Kidney (tissue), 14 donors: ENCODE results near the gene FCER1A. TPM values are rescaled to one million over a fixed set of nuclear protein-coding genes. Genes with fewer than 3 reads are reported as not detected.

Source experiments
- DNase-seq, 5 donors: peaks; one replicate each; pipeline ENCODE4 v3.0.0-alpha.2; 2013 to 2020
- FAIRE-seq: peaks from 2 replicates; lab custom pipeline; 2012; peaks lifted over from hg19 to GRCh38; lab: Jason Lieb, UNC
- H3K27ac ChIP-seq, 2 donors: one replicate each; pipeline ENCODE4 v1.7.0; 2013; ENCODE audit warnings: low read depth in 2 of 2, low read length in 2 of 2, inconsistent platforms in 1 of 2
- H3K27me3 ChIP-seq: one replicate; pipeline ENCODE4 v1.7.1; 2013; ENCODE audit warnings: low read length, inconsistent platforms; ENCODE audit not compliant: control insufficient read depth, insufficient read depth
- H3K36me3 ChIP-seq, 3 donors: one replicate each; pipeline versions ENCODE4 v1.7.0 to v1.7.1; 2013; ENCODE audit warnings: low read length in 3 of 3, control low read depth in 1 of 3, inconsistent platforms in 1 of 3; ENCODE audit not compliant: insufficient read depth in 3 of 3, control insufficient read depth in 2 of 3
- H3K4me1 ChIP-seq, 3 donors: one replicate each; pipeline versions ENCODE4 v1.7.0 to v1.7.1; 2013; ENCODE audit warnings: low read length in 3 of 3, inconsistent platforms in 1 of 3, low read depth in 1 of 3; ENCODE audit not compliant: control insufficient read depth in 2 of 3, insufficient read depth in 2 of 3
- H3K4me3 ChIP-seq, 3 donors: one replicate each; pipeline versions ENCODE4 v1.7.0 to v1.8.1; 2013; ENCODE audit warnings: low read length in 3 of 3, control low read depth in 1 of 3, inconsistent platforms in 1 of 3
- H3K9ac ChIP-seq, 3 donors: one replicate each; pipeline versions ENCODE4 v1.7.0 to v1.7.1; 2013; ENCODE audit warnings: low read length in 3 of 3, control low read depth in 1 of 3, inconsistent platforms in 1 of 3
- H3K9me3 ChIP-seq, 3 donors: one replicate each; pipeline versions ENCODE4 v1.7.0 to v1.7.1; 2013; ENCODE audit warnings: low read length in 3 of 3, control low read depth in 1 of 3, inconsistent platforms in 1 of 3; ENCODE audit not compliant: control insufficient read depth in 2 of 3, insufficient read depth in 1 of 3
- intact Hi-C: fragments of 100-400 bp; cut with DNase I; formaldehyde crosslinking; loops from one replicate; pipeline ENCODE4 v1.11.1; 2022
- polyA plus RNA-seq: library from polyadenylated mRNA; stranded (reverse); fragments of 350-450 nt; fragmentation: Illumina TruSeq; extraction: RNeasy Lipid Tissue Mini Kit (QIAGEN cat#74804); gene quantifications from one replicate; pipeline ENCODE4 v1.2.3, GENCODE V29; 2014; ENCODE audit warnings: low read depth, low replicate concordance; ENCODE audit not compliant: insufficient read depth
- total RNA-seq: library from RNA; stranded (reverse); fragmentation: NEBNext Ultra II Directional; extraction: Animal tissue kit (Norgen Biotek cat#: 25700); gene quantifications from one replicate; pipeline ENCODE4 v1.2.1, GENCODE V29; 2021
- TF ChIP-seq, protein P1 (sequence below): IDR thresholded peaks from 3 replicates; pipeline ENCODE4 v1.5.1; 2012; ENCODE audit warnings: mild to moderate bottlenecking, moderate library complexity, borderline replicate concordance; ENCODE audit not compliant: insufficient read depth; ENCODE audit errors: extremely low read depth
- donor health status: control.
- donor health status: control.
- donor health status: control.
- donor health status: control.
- donor health status: control.
- donor health status: DM: yes; HTN: yes; CAD: no.
- donor health status: Normal renal cell carcinoma (clear cell type).

Gene FCER1A
- total and polyA plus RNA-seq, 2 donors from 2014 or later, result 1.4 to 3.2 TPM

DNA sequence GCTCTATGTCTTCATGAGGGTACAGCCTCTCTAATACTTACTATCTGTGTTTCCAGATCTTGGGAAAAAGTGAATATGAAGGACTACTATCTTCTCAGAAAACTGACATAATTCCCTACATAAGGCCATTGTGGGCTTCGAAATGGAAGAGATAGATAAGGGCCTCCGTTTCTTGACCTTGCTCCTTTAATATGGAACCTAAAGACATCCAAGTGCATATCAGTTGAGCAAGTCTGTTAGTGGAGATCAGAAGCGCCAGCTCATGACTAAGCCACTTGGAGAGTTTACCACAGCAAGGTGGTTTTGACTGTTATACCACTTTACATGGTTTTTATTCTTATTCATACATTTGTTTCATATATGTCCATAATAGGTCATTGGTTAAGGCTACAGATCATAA, 35.3 kb upstream of the FCER1A start:
- TF ChIP-seq, protein P1, sequence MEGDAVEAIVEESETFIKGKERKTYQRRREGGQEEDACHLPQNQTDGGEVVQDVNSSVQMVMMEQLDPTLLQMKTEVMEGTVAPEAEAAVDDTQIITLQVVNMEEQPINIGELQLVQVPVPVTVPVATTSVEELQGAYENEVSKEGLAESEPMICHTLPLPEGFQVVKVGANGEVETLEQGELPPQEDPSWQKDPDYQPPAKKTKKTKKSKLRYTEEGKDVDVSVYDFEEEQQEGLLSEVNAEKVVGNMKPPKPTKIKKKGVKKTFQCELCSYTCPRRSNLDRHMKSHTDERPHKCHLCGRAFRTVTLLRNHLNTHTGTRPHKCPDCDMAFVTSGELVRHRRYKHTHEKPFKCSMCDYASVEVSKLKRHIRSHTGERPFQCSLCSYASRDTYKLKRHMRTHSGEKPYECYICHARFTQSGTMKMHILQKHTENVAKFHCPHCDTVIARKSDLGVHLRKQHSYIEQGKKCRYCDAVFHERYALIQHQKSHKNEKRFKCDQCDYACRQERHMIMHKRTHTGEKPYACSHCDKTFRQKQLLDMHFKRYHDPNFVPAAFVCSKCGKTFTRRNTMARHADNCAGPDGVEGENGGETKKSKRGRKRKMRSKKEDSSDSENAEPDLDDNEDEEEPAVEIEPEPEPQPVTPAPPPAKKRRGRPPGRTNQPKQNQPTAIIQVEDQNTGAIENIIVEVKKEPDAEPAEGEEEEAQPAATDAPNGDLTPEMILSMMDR, result no peak
- H3K9ac ChIP-seq, result no peak overlapping the region
- no peak overlapping the region for H3K4me3 ChIP-seq
- H3K36me3 ChIP-seq, result no peaks in the 10 kb centered on the region
- intact Hi-C loops, result no loop called here
- no peak overlapping the region for H3K27ac ChIP-seq
- DNase-seq (no peak), FAIRE-seq (no peak)
- H3K9me3 ChIP-seq, result no peaks in the 10 kb centered on the region
- no peaks in the 10 kb centered on the region for H3K27me3 ChIP-seq
- no peaks in the 10 kb centered on the region for H3K4me1 ChIP-seq

DNA sequence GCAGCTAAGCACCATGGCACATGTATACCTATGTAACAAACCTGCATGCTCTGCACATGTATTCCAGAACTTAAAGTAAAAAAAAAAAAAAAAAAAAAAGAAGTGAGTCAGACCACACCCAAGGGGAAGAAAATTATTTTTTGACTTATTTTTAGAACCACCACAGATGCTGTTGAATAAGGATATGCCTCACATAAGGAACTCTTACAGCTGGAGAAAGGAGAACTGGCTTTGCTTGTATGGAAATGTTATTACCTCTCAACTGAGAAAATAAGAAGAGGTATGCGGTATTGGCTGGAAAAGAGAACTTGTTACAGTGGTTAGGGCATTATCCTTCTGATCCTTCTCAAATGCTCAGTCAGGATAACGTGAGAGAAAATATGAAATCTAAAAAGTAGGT, 27.5 kb upstream of the FCER1A start:
- Histone ChIP-seq H3K9me3 (no peaks in the 10 kb centered on the region), H3K4me1 (no peaks in the 10 kb centered on the region), H3K27me3 (no peaks in the 10 kb centered on the region), H3K36me3 (no peaks in the 10 kb centered on the region), H3K4me3 (no peak overlapping the region), H3K27ac (no peak overlapping the region), H3K9ac (no peak overlapping the region)
- DNase-seq (no peak), FAIRE-seq (no peak)
- intact Hi-C loops, result no loop called here
- TF ChIP-seq, protein P1, result no peak

DNA sequence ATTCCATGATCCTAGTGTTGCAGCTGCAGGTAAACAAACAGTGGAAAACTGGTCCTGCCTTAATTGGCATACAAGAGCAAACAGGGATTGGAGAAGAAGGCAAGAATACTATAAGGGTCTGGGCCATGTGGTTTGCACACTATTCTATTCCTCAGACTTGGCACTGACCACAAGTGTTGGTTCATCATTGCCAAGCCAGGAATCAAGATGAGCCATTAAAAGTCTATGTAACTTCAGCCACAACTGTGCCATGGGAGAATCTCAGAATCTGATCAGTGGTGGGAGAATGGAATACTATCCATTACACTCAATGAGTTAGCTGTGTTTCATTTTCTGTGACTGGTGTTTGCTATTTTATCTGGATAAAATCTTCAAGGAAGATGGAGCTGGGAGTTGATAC, 26.2 kb upstream of the FCER1A start:
- intact Hi-C loops, result no loop called here
- Histone ChIP-seq H3K36me3 (no peaks in the 10 kb centered on the region), H3K27ac (no peak overlapping the region), H3K9me3 (no peaks in the 10 kb centered on the region), H3K9ac (no peak overlapping the region), H3K27me3 (no peaks in the 10 kb centered on the region), H3K4me1 (no peaks in the 10 kb centered on the region), H3K4me3 (no peak overlapping the region)
- DNase-seq (no peak), FAIRE-seq (no peak)
- TF ChIP-seq, protein P1, result no peak

DNA sequence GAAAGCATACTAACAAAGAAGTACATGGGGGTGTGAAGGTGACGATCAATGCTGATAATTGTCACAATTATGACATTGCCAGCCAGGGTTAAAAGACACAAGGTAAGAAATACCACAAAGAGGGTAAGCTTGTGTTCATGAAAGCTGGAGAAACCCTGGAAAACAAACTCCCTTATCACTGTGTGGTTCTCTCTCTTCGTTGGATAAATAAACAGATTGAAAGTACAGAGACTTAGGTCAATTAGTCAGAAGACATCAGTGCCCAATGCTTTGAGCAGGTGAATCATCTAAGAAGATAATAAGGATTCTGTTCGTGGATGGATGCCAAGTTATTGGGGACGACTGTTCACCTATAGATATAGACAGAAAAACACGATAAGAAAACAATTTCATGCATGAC, 22.4 kb upstream of the FCER1A start:
- no peak for FAIRE-seq
- Histone ChIP-seq H3K36me3 (no peaks in the 10 kb centered on the region), H3K4me3 (no peak overlapping the region), H3K4me1 (no peaks in the 10 kb centered on the region), H3K27ac (no peak overlapping the region), H3K9ac (no peak overlapping the region), H3K9me3 (no peaks in the 10 kb centered on the region), H3K27me3 (no peaks in the 10 kb centered on the region)
- DNase-seq, result no peak
- TF ChIP-seq, protein P1, result no peak
- intact Hi-C loops, result no loop called here
